Measurements from ENCODE around the gene NOM1.

DNA sequence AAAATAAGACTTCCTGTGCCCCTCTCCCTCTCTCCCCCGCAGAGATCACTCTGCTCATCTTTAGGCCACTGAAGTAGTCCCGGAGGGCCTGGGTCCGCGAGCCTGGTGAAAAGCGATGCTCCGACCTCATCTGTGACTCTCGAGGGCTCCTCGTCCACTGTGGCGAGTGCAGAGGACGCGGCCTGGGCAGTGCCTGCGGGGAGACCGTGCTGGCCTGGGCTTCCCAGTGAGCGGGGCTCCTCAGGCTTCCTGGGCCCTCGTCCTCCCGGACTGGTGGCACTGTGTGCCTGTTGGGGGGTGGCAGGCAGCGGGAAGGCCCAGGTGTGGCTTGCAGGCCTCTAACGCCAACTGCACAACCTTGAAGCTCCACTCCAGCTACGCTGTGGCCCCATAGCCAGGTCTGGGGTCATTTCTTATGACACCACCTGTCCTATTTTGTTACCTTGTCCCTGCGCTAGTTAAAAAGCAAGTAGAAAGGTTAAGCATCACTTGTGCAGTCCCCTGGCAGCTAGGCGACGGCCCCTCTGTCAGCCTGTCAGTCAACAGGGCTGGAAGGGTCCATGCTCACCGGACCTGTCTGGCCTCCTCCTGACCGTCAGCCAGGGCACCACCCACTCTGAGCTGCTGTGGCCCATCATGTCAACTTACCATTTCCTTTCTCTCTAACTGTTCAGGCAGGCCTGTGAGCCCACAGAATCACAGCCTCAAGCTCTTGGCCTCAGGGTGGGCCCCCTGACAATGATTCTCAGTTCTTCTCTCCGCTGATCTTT, 40.4 kb downstream of the NOM1 start:
- TF ChIP-seq, protein P1, sequence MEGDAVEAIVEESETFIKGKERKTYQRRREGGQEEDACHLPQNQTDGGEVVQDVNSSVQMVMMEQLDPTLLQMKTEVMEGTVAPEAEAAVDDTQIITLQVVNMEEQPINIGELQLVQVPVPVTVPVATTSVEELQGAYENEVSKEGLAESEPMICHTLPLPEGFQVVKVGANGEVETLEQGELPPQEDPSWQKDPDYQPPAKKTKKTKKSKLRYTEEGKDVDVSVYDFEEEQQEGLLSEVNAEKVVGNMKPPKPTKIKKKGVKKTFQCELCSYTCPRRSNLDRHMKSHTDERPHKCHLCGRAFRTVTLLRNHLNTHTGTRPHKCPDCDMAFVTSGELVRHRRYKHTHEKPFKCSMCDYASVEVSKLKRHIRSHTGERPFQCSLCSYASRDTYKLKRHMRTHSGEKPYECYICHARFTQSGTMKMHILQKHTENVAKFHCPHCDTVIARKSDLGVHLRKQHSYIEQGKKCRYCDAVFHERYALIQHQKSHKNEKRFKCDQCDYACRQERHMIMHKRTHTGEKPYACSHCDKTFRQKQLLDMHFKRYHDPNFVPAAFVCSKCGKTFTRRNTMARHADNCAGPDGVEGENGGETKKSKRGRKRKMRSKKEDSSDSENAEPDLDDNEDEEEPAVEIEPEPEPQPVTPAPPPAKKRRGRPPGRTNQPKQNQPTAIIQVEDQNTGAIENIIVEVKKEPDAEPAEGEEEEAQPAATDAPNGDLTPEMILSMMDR (IDR thresholded peaks at IDR 0.05) = no peak
- TF ChIP-seq EP300 (IDR thresholded peaks at IDR 0.05) = no peak
